PC-9 (cell line): Measurements from ENCODE around the gene ANO1. TPM values are rescaled to one million over a fixed set of nuclear protein-coding genes. Genes with fewer than 3 reads are reported as not detected.

Experiments used
- BruUV-seq: library from RNA; stranded (reverse); fragments of 400-500 nt; replicated peaks from 2 replicates; lab custom pipeline; 2021; lab: Mats Ljungman, UMichigan
- CTCF ChIA-PET: fragments of 300-600 bp; sonication (Branson Sonifier 250); formaldehyde crosslinking; loops from one replicate; lab custom pipeline; 2022; ENCODE audit warnings: antibody characterized with exemption; lab: Charles Lee
- POLR2A ChIA-PET: fragments of 300-600 bp; sonication (Branson Sonifier 250); formaldehyde crosslinking; loops from one replicate; lab custom pipeline; 2022; ENCODE audit warnings: antibody characterized with exemption; ENCODE audit not compliant: unreplicated experiment; lab: Charles Lee
- DNase-seq, 2 experiments: peaks; one replicate each; pipeline versions ENCODE4 v3.0.0 to v3.0.0-alpha.2; 2015 to 2022; ENCODE audit warnings: mixed read lengths in 1 of 2
- H2AFZ ChIP-seq: fragments of 200-600 bp; sonication (generic); 2 replicates; pipeline ENCODE4 v1.8.1; 2017; ENCODE audit warnings: antibody characterized with exemption
- H3F3A ChIP-seq: fragments of 200-600 bp; sonication (generic); 2 replicates; pipeline ENCODE4 v1.8.1; 2017; ENCODE audit warnings: antibody characterized with exemption, mild to moderate bottlenecking, low read depth; ENCODE audit not compliant: insufficient read depth
- H3K27ac ChIP-seq: fragments of 200-600 bp; sonication (generic); 2 replicates; pipeline ENCODE4 v1.6.1; 2016; ENCODE audit warnings: mixed run types
- H3K27me3 ChIP-seq: fragments of 200-600 bp; sonication (generic); 2 replicates; pipeline ENCODE4 v1.6.1; 2016; ENCODE audit warnings: low read depth, mixed run types; ENCODE audit not compliant: insufficient read depth
- H3K36me3 ChIP-seq: fragments of 200-600 bp; sonication (generic); 2 replicates; pipeline ENCODE4 v1.6.1; 2016; ENCODE audit warnings: low read depth, mixed run types
- H3K4me1 ChIP-seq: fragments of 200-600 bp; sonication (generic); replicated peaks from 2 replicates; pipeline ENCODE4 v1.6.1; 2016; ENCODE audit warnings: mixed run types; ENCODE audit not compliant: insufficient read depth
- H3K4me2 ChIP-seq: fragments of 200-600 bp; sonication (generic); 2 replicates; pipeline ENCODE4 v1.6.1; 2017; ENCODE audit warnings: mixed run types
- H3K4me3 ChIP-seq: fragments of 200-600 bp; sonication (generic); 2 replicates; pipeline ENCODE4 v1.6.1; 2016; ENCODE audit warnings: mixed run types
- H3K79me2 ChIP-seq: fragments of 200-600 bp; sonication (generic); 2 replicates; pipeline ENCODE4 v1.6.1; 2017; ENCODE audit warnings: low read depth, mixed run types
- H3K9me2 ChIP-seq: fragments of 200-600 bp; sonication (generic); 2 replicates; pipeline ENCODE4 v1.8.1; 2017; ENCODE audit warnings: mild to moderate bottlenecking; ENCODE audit not compliant: insufficient read depth
- H3K9me3 ChIP-seq: fragments of 200-600 bp; sonication (generic); 2 replicates; pipeline ENCODE4 v1.8.1; 2016; ENCODE audit warnings: low read depth; ENCODE audit not compliant: insufficient read depth
- H4K20me1 ChIP-seq: fragments of 200-600 bp; sonication (generic); 2 replicates; pipeline ENCODE4 v1.8.1; 2017; ENCODE audit not compliant: insufficient read depth
- EZH2 ChIP-seq: fragments of 200-600 bp; sonication (generic); IDR thresholded peaks from 2 replicates; pipeline ENCODE4 v1.8.0; 2017; ENCODE audit warnings: antibody characterized with exemption, low read depth
- intact Hi-C: fragments of 100-400 bp; cut with micrococcal nuclease; formaldehyde crosslinking; loops from one replicate; pipeline ENCODE4 v1.10.0; 2022; ENCODE audit not compliant: unreplicated experiment
- total RNA-seq: library from RNA; stranded (reverse); gene quantifications from 2 replicates; pipeline ENCODE4 v1.2.3, GENCODE V29; 2021
- TF ChIP-seq, protein P1 (sequence below): fragments of 200-600 bp; sonication (generic); conservative IDR thresholded peaks from 2 replicates; pipeline ENCODE4 v1.6.1; 2017; ENCODE audit warnings: mixed run types, antibody characterized with exemption, mild to moderate bottlenecking, moderate library complexity

The ANO1 gene
- total RNA-seq, 1 experiment from 2014 or later, result 107 TPM

DNA sequence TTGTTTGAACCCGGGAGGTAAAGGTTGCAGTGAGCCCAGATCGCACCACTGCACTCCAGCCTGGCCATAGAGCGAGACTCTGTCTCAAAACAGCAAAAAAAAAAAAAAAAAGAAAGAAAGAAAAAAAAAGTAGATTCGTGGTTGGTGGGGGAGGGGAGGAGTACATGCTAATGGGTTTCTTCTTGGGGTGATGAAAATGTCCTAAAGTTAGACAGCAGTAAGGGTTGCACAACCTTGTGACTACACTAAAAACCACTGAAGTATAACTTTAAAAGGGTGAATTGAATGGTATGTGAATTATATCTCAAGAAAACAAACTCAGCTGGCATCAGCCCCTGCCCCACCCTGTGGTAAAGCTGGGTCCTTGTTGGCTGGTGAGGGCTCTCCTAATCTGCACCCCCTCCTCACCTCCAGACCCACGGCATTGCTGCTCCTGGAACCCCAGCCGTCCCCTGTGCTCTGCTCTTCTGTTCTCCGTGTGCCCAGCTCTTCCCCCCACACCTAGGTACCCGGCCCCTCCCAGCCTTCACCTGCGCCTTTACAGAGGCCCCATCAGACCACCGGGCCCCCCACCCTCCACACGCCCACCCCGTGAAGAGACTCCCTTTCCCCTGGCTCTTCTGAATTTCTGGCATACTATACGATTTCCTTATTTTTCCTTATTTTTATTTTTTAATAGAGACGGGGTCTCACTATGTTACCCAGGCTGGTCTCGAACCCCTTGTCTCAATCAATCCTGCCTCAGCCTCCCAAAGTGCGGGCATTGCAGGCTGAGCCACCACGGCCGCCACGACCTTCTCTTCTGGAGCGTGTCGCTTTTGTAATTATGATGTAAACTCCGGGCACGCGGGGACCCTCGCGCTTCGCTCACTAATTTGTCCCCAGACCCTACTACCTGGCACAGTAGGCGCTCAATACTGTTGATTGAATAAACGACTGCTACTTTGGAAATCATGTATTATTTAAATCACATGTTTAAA, 124.1 kb downstream of the ANO1 start:
- ChIA-PET CTCF (interaction anchor here (0.7 kb wide), 1 partner anchor 1224 kb away, joined by 15 read pairs; no protein-coding TSS in a partner anchor), POLR2A (interaction anchor here (0.6 to 0.8 kb wide), 2 partner anchors 259 to 494 kb away, joined by 3 to 6 read pairs; no protein-coding TSS in a partner anchor)
- H3K4me1 ChIP-seq, result peaks cover 19% of the 10 kb centered on the region
- H3K27ac ChIP-seq, result peak overlapping the region; percentile 18; the same call in 1 of the 2 replicates
- H3F3A ChIP-seq, result peaks cover 43% of the 10 kb centered on the region
- H3K79me2 ChIP-seq, result peaks cover 40% of the 10 kb centered on the region
- peak overlapping the region; percentile 83 for H3K4me2 ChIP-seq
- peak overlapping the region; percentile 81 for H2AFZ ChIP-seq
- no peak for DNase-seq
- H3K9me2 ChIP-seq, result no peaks in the 10 kb centered on the region
- TF ChIP-seq EZH2, result no peak
- TF ChIP-seq, protein P1, sequence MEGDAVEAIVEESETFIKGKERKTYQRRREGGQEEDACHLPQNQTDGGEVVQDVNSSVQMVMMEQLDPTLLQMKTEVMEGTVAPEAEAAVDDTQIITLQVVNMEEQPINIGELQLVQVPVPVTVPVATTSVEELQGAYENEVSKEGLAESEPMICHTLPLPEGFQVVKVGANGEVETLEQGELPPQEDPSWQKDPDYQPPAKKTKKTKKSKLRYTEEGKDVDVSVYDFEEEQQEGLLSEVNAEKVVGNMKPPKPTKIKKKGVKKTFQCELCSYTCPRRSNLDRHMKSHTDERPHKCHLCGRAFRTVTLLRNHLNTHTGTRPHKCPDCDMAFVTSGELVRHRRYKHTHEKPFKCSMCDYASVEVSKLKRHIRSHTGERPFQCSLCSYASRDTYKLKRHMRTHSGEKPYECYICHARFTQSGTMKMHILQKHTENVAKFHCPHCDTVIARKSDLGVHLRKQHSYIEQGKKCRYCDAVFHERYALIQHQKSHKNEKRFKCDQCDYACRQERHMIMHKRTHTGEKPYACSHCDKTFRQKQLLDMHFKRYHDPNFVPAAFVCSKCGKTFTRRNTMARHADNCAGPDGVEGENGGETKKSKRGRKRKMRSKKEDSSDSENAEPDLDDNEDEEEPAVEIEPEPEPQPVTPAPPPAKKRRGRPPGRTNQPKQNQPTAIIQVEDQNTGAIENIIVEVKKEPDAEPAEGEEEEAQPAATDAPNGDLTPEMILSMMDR, result no peak
- H3K36me3 ChIP-seq, result peaks cover 21% of the 10 kb centered on the region
- peak overlapping the region; percentile 78 for H3K4me3 ChIP-seq
- intact Hi-C loops, result loop anchor here (5.0 kb wide), 2 partner anchors 40 to 195 kb away; partner anchors contain the start of gene CTTN
- H3K9me3 ChIP-seq, result no peaks in the 10 kb centered on the region
- no TSS peak for BruUV-seq
- peaks cover 33% of the 10 kb centered on the region for H4K20me1 ChIP-seq
- no peaks in the 10 kb centered on the region for H3K27me3 ChIP-seq

DNA sequence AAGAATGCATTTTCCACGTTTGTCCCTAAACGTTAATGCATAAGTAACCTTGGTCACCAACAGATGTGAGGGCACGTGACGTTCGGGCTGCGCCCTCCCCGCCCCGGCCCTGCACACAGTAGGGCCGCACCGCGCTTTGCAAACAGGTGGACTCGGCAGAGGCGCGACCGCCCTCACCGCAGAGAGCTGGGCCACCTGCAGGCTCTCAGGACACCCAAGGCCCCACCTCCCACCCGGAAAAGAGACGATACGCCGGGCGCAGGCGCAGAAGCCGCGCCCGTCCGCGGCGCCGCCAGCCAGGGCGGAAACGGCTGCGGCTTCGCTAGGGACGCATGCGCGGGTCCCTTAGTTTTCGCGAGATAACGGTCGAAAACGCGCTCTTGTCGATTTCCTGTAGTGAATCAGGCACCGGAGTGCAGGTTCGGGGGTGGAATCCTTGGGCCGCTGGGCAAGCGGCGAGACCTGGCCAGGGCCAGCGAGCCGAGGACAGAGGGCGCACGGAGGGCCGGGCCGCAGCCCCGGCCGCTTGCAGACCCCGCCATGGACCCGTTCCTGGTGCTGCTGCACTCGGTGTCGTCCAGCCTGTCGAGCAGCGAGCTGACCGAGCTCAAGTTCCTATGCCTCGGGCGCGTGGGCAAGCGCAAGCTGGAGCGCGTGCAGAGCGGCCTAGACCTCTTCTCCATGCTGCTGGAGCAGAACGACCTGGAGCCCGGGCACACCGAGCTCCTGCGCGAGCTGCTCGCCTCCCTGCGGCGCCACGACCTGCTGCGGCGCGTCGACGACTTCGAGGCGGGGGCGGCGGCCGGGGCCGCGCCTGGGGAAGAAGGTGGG, 125.0 kb downstream of the ANO1 start, which contains the start of gene FADD:
Gene FADD (plus strand): TSS at position 377 of the 831 bp plus-strand sequence. CDS start 164 bp downstream, at position 541.
- POLR2A ChIA-PET, result interaction anchor here (0.6 to 0.8 kb wide), 2 partner anchors 260 to 495 kb away, joined by 3 to 6 read pairs; no protein-coding TSS in a partner anchor
- TF ChIP-seq, protein P1, result no peak
- TF ChIP-seq EZH2, result no peak

More for the DNA sequence above, 125.0 kb downstream of the ANO1 start, which contains the start of gene FADD:
- Histone ChIP-seq H3K4me2 (peak within 1 kb of the TSS; percentile 83), H3K4me3 (peak within 1 kb of the TSS; percentile 78), H3F3A (peaks cover 53% of the 10 kb centered on the region), H2AFZ (peak within 1 kb of the TSS; percentile 81), H3K36me3 (peaks cover 26% of the 10 kb centered on the region), H3K4me1 (peaks cover 19% of the 10 kb centered on the region), H3K9me3 (no peaks in the 10 kb centered on the region), H3K27ac (peak within 1 kb of the TSS; percentile 73), H4K20me1 (peaks cover 41% of the 10 kb centered on the region), H3K9me2 (no peaks in the 10 kb centered on the region), H3K27me3 (no peaks in the 10 kb centered on the region), H3K79me2 (peaks cover 48% of the 10 kb centered on the region)
- BruUV-seq, result no TSS peak
- CTCF ChIA-PET, result interaction anchor here (0.7 kb wide), 1 partner anchor 1223 kb away, joined by 15 read pairs; no protein-coding TSS in a partner anchor
- DNase-seq, result peak; percentile 89 to 94
- intact Hi-C loops, result loop anchor here (1.0 to 5.0 kb wide), 4 partner anchors 39 to 194 kb away; partner anchors contain the start of genes CTTN and PPFIA1
